ENCODE results near the gene HNRNPAB.

DNA sequence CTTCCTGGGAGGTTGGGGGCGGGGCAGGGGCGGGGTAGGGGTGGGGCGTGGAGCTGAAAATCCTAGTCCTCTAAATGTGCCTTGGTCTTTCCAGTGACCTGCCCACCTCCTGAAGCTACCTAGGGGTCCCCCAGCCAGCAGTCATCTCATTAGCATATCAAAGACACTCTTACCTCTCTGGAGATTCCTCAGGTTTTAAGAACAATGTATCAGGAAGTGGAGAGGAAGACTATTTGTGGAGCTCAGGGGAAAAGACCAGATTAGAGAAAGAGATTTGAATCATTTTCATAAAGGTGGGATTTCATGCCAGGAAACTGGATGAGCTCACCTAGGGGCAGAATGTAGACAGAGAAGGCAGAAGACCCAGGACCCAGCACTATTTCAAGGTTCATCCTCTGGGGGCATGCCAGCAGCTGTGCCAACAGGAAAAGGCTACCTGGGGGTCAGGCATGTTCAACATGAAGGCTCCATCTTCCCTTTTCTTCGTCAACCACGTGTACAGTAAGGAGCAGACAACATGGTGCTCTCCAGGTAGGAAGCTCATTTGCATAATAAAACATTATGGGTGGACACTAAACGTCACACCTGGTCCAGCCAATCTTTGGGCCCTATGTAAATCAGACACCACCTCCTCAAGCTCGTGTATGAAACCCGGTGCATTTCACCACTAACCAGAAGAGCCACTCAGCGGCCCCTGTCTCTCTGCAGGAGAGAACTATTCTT lies 24.0 kb upstream of the HNRNPAB start:
- no peak for TF ChIP-seq POLR2AphosphoS5 (IDR thresholded peaks at IDR 0.05)
- TF ChIP-seq, protein P1, sequence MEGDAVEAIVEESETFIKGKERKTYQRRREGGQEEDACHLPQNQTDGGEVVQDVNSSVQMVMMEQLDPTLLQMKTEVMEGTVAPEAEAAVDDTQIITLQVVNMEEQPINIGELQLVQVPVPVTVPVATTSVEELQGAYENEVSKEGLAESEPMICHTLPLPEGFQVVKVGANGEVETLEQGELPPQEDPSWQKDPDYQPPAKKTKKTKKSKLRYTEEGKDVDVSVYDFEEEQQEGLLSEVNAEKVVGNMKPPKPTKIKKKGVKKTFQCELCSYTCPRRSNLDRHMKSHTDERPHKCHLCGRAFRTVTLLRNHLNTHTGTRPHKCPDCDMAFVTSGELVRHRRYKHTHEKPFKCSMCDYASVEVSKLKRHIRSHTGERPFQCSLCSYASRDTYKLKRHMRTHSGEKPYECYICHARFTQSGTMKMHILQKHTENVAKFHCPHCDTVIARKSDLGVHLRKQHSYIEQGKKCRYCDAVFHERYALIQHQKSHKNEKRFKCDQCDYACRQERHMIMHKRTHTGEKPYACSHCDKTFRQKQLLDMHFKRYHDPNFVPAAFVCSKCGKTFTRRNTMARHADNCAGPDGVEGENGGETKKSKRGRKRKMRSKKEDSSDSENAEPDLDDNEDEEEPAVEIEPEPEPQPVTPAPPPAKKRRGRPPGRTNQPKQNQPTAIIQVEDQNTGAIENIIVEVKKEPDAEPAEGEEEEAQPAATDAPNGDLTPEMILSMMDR (IDR thresholded peaks at IDR 0.05 in 8 of 11, conservative IDR thresholded peaks at IDR 0.05 in 3 of 11), result no peak
